ENCODE data around the gene PIBF1. TPM values are rescaled to one million over a fixed set of nuclear protein-coding genes. Genes with fewer than 3 reads are reported as not detected.
"Not testable (repeated sequence)": the region's sequence is repeated elsewhere in the genome, so short reads cannot be mapped to it uniquely, and the experiment has no call there.

PIBF1 gene
- total RNA-seq, 1 experiment from 2014 or later, result 12.5 TPM

DNA sequence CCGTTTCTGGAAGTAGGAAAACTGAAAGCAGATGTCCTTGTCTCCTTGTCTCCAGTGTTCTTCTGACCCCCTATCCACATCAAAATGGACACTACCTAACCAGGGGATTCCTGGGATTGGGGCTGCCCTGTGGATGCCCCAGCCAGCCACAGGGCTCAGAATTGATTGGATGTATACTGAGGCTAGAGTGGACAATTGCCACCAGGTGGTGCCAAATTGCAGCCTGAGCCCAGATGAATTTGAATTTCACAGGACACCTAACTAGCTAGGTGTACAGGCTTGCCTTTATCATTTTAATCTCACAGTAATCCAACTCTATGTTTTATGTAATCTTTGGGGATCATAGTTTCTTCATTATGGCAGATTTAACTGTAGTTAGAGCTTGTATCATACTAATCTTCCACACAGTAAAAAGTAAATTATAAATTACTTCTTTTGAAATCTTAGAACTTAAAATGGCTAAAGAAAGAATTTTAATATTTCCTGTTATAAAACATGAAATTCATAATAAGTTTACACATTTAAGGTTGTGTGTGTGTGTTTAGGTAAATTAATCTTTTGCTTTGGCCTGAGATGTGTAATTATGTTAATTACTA, 58.0 kb downstream of the PIBF1 start:
- Mint-ChIP-seq H3K36me3 (ENCODE audit: insufficient read depth, unreplicated experiment) (no peaks in the 10 kb centered on the region), H3K9me3 (ENCODE audit: low read depth, unreplicated experiment) (no peaks in the 10 kb centered on the region), H3K27me3 (ENCODE audit: unreplicated experiment) (no peaks in the 10 kb centered on the region), H3K4me1 (ENCODE audit: low read depth, unreplicated experiment) (peaks cover 9% of the 10 kb centered on the region), H3K4me3 (ENCODE audit: low read depth, unreplicated experiment) (no peak overlapping the region), H3K27ac (ENCODE audit: unreplicated experiment) (no peak overlapping the region)
- DNase-seq, result peak; percentile 44
- TF ChIP-seq, protein P1, sequence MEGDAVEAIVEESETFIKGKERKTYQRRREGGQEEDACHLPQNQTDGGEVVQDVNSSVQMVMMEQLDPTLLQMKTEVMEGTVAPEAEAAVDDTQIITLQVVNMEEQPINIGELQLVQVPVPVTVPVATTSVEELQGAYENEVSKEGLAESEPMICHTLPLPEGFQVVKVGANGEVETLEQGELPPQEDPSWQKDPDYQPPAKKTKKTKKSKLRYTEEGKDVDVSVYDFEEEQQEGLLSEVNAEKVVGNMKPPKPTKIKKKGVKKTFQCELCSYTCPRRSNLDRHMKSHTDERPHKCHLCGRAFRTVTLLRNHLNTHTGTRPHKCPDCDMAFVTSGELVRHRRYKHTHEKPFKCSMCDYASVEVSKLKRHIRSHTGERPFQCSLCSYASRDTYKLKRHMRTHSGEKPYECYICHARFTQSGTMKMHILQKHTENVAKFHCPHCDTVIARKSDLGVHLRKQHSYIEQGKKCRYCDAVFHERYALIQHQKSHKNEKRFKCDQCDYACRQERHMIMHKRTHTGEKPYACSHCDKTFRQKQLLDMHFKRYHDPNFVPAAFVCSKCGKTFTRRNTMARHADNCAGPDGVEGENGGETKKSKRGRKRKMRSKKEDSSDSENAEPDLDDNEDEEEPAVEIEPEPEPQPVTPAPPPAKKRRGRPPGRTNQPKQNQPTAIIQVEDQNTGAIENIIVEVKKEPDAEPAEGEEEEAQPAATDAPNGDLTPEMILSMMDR (IDR thresholded peaks at IDR 0.05; ENCODE audit: unreplicated experiment), result peak; percentile 19
- intact Hi-C loops (cut with micrococcal nuclease; ENCODE audit: unreplicated experiment), result loop anchor here (5.0 kb wide), 2 partner anchors 222 to 867 kb away; no protein-coding TSS in a partner anchor
- CTCF ChIA-PET, result interaction anchor here (0.6 kb wide), 2 partner anchors 31 to 219 kb away, joined by 3 to 4 read pairs; partner anchors contain the start of gene KLF5
- no TSS peak for BruUV-seq (replicated peaks)

DNA sequence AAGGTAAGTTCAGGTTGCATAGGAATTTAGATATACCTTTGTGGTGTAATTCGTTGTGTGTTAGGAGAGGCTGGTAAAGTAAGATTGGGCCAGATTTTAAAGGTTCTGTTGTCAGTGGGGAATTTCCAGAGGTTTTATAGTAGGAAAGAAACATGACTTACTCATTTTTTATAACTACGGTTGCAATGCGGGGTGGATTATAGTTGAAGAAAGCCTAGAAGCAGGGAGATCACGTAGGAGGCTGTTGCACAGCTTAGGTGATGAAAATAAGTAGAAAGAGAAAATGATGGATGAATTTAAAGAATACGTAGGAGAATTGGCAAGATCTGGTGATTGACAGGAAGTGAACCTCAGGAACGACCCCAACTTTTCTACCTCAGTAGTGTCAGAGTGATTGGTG, 61.1 kb downstream of the PIBF1 start:
- H3K9me3 Mint-ChIP-seq (ENCODE audit: low read depth, unreplicated experiment), result no peaks in the 10 kb centered on the region
- CTCF ChIA-PET, result no interaction called here
- TF ChIP-seq, protein P1 (IDR thresholded peaks at IDR 0.05; ENCODE audit: unreplicated experiment), result no peak
- BruUV-seq (replicated peaks), result no TSS peak
- H3K27me3 Mint-ChIP-seq (ENCODE audit: unreplicated experiment), result no peaks in the 10 kb centered on the region
- no peak for DNase-seq
- no peak overlapping the region for H3K27ac Mint-ChIP-seq (ENCODE audit: unreplicated experiment)
- no peak overlapping the region for H3K4me3 Mint-ChIP-seq (ENCODE audit: low read depth, unreplicated experiment)
- intact Hi-C loops (cut with micrococcal nuclease; ENCODE audit: unreplicated experiment), result no loop called here
- no peaks in the 10 kb centered on the region for H3K36me3 Mint-ChIP-seq (ENCODE audit: insufficient read depth, unreplicated experiment)
- H3K4me1 Mint-ChIP-seq (ENCODE audit: low read depth, unreplicated experiment), result peaks cover 9% of the 10 kb centered on the region

DNA sequence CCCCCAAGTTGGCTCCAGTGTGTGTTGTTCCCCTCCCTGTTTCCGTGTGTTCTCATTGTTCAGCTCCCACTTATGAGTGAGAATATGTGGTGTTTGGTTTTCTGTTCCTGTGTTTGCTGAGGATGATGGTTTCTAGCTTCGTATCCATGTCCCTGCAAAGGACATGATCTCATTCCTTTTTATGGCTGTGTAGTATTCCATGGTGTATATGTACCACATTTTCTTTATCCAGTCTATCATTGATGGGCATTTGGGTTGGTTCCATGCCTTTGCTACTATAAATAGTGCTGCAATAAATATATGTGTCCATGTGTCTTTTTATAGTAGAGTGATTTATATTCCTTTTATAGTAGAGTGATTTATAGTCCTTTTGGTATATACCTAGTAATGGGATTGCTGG, 63.2 kb downstream of the PIBF1 start:
- BruUV-seq (replicated peaks); intact Hi-C loops (cut with micrococcal nuclease; ENCODE audit: unreplicated experiment); DNase-seq; H3K27me3 Mint-ChIP-seq (ENCODE audit: unreplicated experiment); H3K4me1 Mint-ChIP-seq (ENCODE audit: low read depth, unreplicated experiment); H3K27ac Mint-ChIP-seq (ENCODE audit: unreplicated experiment); H3K4me3 Mint-ChIP-seq (ENCODE audit: low read depth, unreplicated experiment); H3K36me3 Mint-ChIP-seq (ENCODE audit: insufficient read depth, unreplicated experiment); H3K9me3 Mint-ChIP-seq (ENCODE audit: low read depth, unreplicated experiment): not testable (repeated sequence)
- CTCF ChIA-PET, result interaction anchor here (0.6 kb wide), 1 partner anchor 456 kb away, joined by 3 read pairs; no protein-coding TSS in a partner anchor

DNA sequence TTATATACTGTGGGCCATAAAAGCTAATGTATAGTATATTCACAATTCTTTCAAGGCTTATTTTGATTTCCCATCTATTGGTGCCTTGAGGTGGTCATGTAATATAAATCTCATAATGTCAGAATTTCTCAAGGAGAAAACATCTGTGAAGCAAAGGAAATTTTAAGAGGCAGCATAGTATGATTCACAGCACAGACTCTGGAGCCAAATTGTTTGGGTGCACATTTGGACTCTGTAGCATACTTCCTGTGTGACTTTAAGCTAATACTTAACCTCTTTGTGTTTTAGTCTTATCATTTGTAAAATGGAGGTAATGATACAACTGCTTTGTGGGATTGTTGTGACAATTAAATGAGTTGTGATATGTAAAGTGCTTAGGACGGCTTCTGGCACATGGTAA, 67.6 kb downstream of the PIBF1 start:
- Mint-ChIP-seq H3K4me3 (ENCODE audit: low read depth, unreplicated experiment) (no peak overlapping the region), H3K9me3 (ENCODE audit: low read depth, unreplicated experiment) (no peaks in the 10 kb centered on the region), H3K27ac (ENCODE audit: unreplicated experiment) (no peak overlapping the region), H3K36me3 (ENCODE audit: insufficient read depth, unreplicated experiment) (no peaks in the 10 kb centered on the region), H3K27me3 (ENCODE audit: unreplicated experiment) (no peaks in the 10 kb centered on the region), H3K4me1 (ENCODE audit: low read depth, unreplicated experiment) (no peaks in the 10 kb centered on the region)
- intact Hi-C loops (cut with micrococcal nuclease; ENCODE audit: unreplicated experiment), result no loop called here
- DNase-seq, result no peak
- no TSS peak for BruUV-seq (replicated peaks)
- TF ChIP-seq, protein P1 (IDR thresholded peaks at IDR 0.05; ENCODE audit: unreplicated experiment), result no peak
- CTCF ChIA-PET, result no interaction called here

DNA sequence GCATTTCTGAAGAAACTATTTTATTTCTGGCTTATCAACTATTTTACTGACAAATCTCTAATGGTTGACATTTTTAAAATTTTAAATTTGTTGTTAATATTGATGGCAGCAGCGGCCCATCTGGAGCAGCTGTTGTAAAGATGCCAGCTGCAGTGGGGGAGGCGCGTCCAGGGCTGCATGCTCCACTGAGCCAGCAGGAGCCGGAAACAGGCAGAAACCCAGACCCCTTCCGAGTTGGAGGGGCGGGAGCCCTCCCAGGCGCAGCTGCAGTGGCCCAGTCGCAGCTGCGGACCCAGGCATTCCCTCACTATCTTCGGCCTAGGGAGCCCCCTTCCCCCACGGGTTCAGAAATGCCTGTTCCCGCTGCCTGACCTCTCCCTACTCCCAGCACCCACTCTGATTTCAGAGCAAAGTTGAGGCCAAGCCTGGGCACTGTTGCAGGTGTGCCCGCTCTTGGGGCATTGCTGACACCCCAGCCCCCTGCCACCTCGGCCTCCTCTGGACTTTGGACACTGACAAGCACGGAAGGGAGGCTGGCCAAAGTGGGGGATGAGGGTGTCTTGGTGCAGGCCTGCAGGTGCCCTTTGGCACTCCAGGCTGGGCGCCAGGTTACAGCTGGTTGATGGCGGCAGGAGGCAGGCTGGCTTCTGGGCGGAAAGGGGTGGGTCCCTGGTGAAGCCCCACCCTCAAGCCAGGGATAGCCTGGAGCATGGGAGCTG, 69.2 kb downstream of the PIBF1 start:
- no peaks in the 10 kb centered on the region for H3K4me1 Mint-ChIP-seq (ENCODE audit: low read depth, unreplicated experiment)
- DNase-seq, result no peak
- no peak overlapping the region for H3K27ac Mint-ChIP-seq (ENCODE audit: unreplicated experiment)
- H3K36me3 Mint-ChIP-seq (ENCODE audit: insufficient read depth, unreplicated experiment), result no peaks in the 10 kb centered on the region
- H3K27me3 Mint-ChIP-seq (ENCODE audit: unreplicated experiment), result no peaks in the 10 kb centered on the region
- no TSS peak for BruUV-seq (replicated peaks)
- H3K4me3 Mint-ChIP-seq (ENCODE audit: low read depth, unreplicated experiment), result no peak overlapping the region
- intact Hi-C loops (cut with micrococcal nuclease; ENCODE audit: unreplicated experiment), result no loop called here
- H3K9me3 Mint-ChIP-seq (ENCODE audit: low read depth, unreplicated experiment), result no peaks in the 10 kb centered on the region
- CTCF ChIA-PET, result no interaction called here
- TF ChIP-seq, protein P1 (IDR thresholded peaks at IDR 0.05; ENCODE audit: unreplicated experiment), result no peak

Data from Calu3 (cell line).